DND-41 (cell line): ENCODE results near the gene SLC25A42.
A peak's percentile ranks its signal among the peaks of the same experiment; 100 is the strongest.

Experiments used
- ATAC-seq: fragments of 200-7000 bp; cut with Tn5 transposase; 3 replicates; pipeline ENCODE4 v1.9.1; 2021; ENCODE audit warnings: low read depth; ENCODE audit not compliant: insufficient read depth
- DNase-seq: peaks from one replicate; pipeline ENCODE4 v3.0.0-alpha.2; 2020
- H2AFZ ChIP-seq: 2 replicates; pipeline ENCODE4 v1.6.0; 2012; ENCODE audit warnings: low read depth, low read length
- H3K27ac ChIP-seq: 2 replicates; pipeline ENCODE4 v1.5.1; 2012; ENCODE audit warnings: low read length, inconsistent platforms
- H3K27me3 ChIP-seq: fragments of 200-600 bp; sonication (generic); 2 replicates; pipeline ENCODE4 v1.6.0; 2012; ENCODE audit warnings: low read length, mild to moderate bottlenecking, inconsistent platforms; ENCODE audit not compliant: insufficient read depth, poor library complexity
- H3K36me3 ChIP-seq: 2 replicates; pipeline ENCODE4 v1.5.1; 2012; ENCODE audit warnings: low read length, inconsistent platforms; ENCODE audit not compliant: insufficient read depth
- H3K4me1 ChIP-seq: 2 replicates; pipeline ENCODE4 v1.5.1; 2012; ENCODE audit warnings: mild to moderate bottlenecking, low read length; ENCODE audit not compliant: insufficient read depth
- H3K4me2 ChIP-seq: 2 replicates; pipeline ENCODE4 v1.6.0; 2012; ENCODE audit warnings: mild to moderate bottlenecking, moderate library complexity, low read length, inconsistent platforms; ENCODE audit not compliant: insufficient read depth
- H3K4me3 ChIP-seq, 2 experiments: fragments of 200-600 bp in 1 of 2; shearing (Covaris generic) in 1 of 2; 2 replicates each; pipeline ENCODE4 v1.5.1; 2012 to 2016; ENCODE audit warnings: inconsistent platforms in 2 of 2, low read length in 2 of 2, mild to moderate bottlenecking in 2 of 2, low read depth in 1 of 2, moderate library complexity in 1 of 2
- H3K79me2 ChIP-seq: 2 replicates; pipeline ENCODE4 v1.6.0; 2012; ENCODE audit warnings: low read length, inconsistent platforms; ENCODE audit not compliant: insufficient read depth
- H3K9ac ChIP-seq: 2 replicates; pipeline ENCODE4 v1.6.0; 2012; ENCODE audit warnings: low read depth, mild to moderate bottlenecking, inconsistent platforms, low read length, moderate library complexity
- H3K9me3 ChIP-seq: 2 replicates; pipeline ENCODE4 v1.5.1; 2012; ENCODE audit warnings: low read length, moderate library complexity, mild to moderate bottlenecking, inconsistent platforms; ENCODE audit not compliant: insufficient read depth, severe bottlenecking
- H4K20me1 ChIP-seq: 2 replicates; pipeline ENCODE4 v1.6.0; 2012; ENCODE audit warnings: low read length; ENCODE audit not compliant: insufficient read depth
- EZH2 ChIP-seq: IDR thresholded peaks from 3 replicates; pipeline ENCODE4 v1.6.1; 2012; ENCODE audit warnings: borderline replicate concordance, low read depth, mild to moderate bottlenecking, moderate library complexity, low read length, inconsistent platforms; ENCODE audit not compliant: severe bottlenecking
- TF ChIP-seq, protein P1 (sequence below): IDR thresholded peaks from 2 replicates; pipeline ENCODE4 v1.5.1; 2012; ENCODE audit warnings: borderline replicate concordance, low read length, moderate library complexity, mild to moderate bottlenecking; ENCODE audit not compliant: poor library complexity, severe bottlenecking; ENCODE audit errors: extremely low read depth

The SLC25A42 gene

DNA sequence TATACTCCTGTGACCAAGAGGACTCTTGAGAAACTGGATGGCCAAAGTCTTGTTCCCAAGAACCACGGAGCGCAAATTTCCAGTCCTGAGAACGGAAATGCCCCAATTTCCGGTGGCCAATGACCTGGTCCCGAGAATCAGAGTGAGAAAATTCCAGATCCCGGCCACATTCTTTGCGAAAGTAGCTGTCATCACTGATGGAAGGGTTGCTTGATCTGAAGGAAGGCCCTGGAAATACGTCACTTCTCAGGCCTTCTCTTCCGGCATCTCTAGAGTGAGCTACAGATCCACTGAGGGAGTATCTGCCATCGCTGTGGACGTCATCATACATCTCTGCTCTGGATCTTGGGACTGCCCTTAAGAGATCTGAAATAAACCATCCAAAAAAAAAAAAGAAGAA, 37.9 kb upstream of the SLC25A42 start:
- peaks cover 60% of the 10 kb centered on the region for H4K20me1 ChIP-seq
- no peaks in the 10 kb centered on the region for H3K9me3 ChIP-seq
- H3K4me2 ChIP-seq, result no peak overlapping the region
- H3K36me3 ChIP-seq, result peaks cover 94% of the 10 kb centered on the region
- no peak overlapping the region for H2AFZ ChIP-seq
- H3K27me3 ChIP-seq, result no peaks in the 10 kb centered on the region
- ATAC-seq, result no peak
- peaks cover 40% of the 10 kb centered on the region; the same call in 1 of the 2 replicates for H3K4me1 ChIP-seq
- H3K27ac ChIP-seq, result no peak overlapping the region
- no peak for DNase-seq
- TF ChIP-seq EZH2, result no peak
- TF ChIP-seq, protein P1, sequence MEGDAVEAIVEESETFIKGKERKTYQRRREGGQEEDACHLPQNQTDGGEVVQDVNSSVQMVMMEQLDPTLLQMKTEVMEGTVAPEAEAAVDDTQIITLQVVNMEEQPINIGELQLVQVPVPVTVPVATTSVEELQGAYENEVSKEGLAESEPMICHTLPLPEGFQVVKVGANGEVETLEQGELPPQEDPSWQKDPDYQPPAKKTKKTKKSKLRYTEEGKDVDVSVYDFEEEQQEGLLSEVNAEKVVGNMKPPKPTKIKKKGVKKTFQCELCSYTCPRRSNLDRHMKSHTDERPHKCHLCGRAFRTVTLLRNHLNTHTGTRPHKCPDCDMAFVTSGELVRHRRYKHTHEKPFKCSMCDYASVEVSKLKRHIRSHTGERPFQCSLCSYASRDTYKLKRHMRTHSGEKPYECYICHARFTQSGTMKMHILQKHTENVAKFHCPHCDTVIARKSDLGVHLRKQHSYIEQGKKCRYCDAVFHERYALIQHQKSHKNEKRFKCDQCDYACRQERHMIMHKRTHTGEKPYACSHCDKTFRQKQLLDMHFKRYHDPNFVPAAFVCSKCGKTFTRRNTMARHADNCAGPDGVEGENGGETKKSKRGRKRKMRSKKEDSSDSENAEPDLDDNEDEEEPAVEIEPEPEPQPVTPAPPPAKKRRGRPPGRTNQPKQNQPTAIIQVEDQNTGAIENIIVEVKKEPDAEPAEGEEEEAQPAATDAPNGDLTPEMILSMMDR, result no peak
- no peak overlapping the region for H3K9ac ChIP-seq
- no peak overlapping the region for H3K4me3 ChIP-seq
- peaks cover 90% of the 10 kb centered on the region for H3K79me2 ChIP-seq

- Histone ChIP-seq H3K9ac (no peak overlapping the region), H3K9me3 (no peaks in the 10 kb centered on the region), H3K4me2 (no peak overlapping the region), H3K4me3 (no peak overlapping the region), H4K20me1 (peaks cover 56% of the 10 kb centered on the region), H3K79me2 (peaks cover 90% of the 10 kb centered on the region), H3K36me3 (peaks cover 95% of the 10 kb centered on the region), H3K27ac (no peak overlapping the region), H3K27me3 (no peaks in the 10 kb centered on the region), H3K4me1 (peaks cover 42% of the 10 kb centered on the region; the same call in 1 of the 2 replicates), H2AFZ (no peak overlapping the region)
- ATAC-seq (no peak), DNase-seq (no peak)
- no peak for TF ChIP-seq EZH2
- TF ChIP-seq, protein P1, result peak; percentile 23
Measured at GRCh38 chr19:19026299-19026971, 37.4 kb upstream of the SLC25A42 start.

DNA sequence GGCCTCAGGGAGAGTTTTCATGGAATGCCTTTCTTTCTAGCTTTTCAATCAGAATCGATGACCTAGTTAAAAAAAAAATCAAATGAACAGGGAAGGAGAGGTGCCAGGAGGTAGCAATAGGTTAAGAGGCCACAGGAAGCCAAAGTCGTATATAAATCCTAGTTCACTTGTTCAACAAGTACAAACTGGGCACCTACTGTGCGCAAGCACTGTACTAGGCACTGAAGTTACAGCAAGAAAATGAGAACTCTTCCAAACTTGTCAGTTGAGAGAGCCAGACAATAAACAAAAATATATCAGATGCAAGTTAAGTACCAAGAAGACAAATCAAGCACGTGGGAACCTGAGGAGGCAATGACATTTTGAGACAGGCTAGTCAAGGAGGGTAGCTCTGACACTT, 36.6 kb upstream of the SLC25A42 start:
- H3K4me3 ChIP-seq, result no peak overlapping the region
- H3K9ac ChIP-seq, result no peak overlapping the region
- ATAC-seq, result no peak
- H3K27me3 ChIP-seq, result no peaks in the 10 kb centered on the region
- H3K4me2 ChIP-seq, result no peak overlapping the region
- no peak overlapping the region for H3K27ac ChIP-seq
- peaks cover 47% of the 10 kb centered on the region for H3K4me1 ChIP-seq
- TF ChIP-seq EZH2, result no peak
- TF ChIP-seq, protein P1, result no peak
- peaks cover 93% of the 10 kb centered on the region for H3K36me3 ChIP-seq
- peaks cover 63% of the 10 kb centered on the region for H4K20me1 ChIP-seq
- peaks cover 92% of the 10 kb centered on the region for H3K79me2 ChIP-seq
- DNase-seq, result no peak
- H3K9me3 ChIP-seq, result no peaks in the 10 kb centered on the region
- no peak overlapping the region for H2AFZ ChIP-seq
